HCT116 (cell line): ENCODE data around the gene SVBP. TPM values are rescaled to one million over a fixed set of nuclear protein-coding genes. Genes with fewer than 3 reads are reported as not detected.

ENCODE experiments used
- ATAC-seq: fragments of 200-7000 bp; cut with Tn5 transposase; 2 replicates; pipeline ENCODE4 v1.9.1; 2020; ENCODE audit warnings: mild to moderate bottlenecking, moderate library complexity
- BruUV-seq: library from RNA; stranded (reverse); fragments of 400-500 nt; replicated peaks from 2 replicates; lab custom pipeline; 2021; lab: Mats Ljungman, UMichigan
- CTCF ChIA-PET: fragments of 300-600 bp; sonication (Branson Sonifier 250); formaldehyde crosslinking; loops from one replicate; lab custom pipeline; 2021; ENCODE audit warnings: antibody characterized with exemption; lab: Charles Lee
- POLR2A ChIA-PET: fragments of 300-600, 350-600 bp; sonication (Branson Sonifier 250); formaldehyde crosslinking; loops from one replicate; lab custom pipeline; 2021; ENCODE audit warnings: antibody characterized with exemption; lab: Charles Lee
- RAD21 ChIA-PET, 2 experiments: fragments of 300-600 bp; sonication (Branson Sonifier 250); formaldehyde crosslinking; loops; one replicate each; lab custom pipeline; 2023; ENCODE audit warnings: low total read pairs in 2 of 2; ENCODE audit not compliant: uncharacterized antibody in 2 of 2, unreplicated experiment in 2 of 2, low non-redundant PET in 1 of 2; lab: Charles Lee
- DNase-seq: peaks from one replicate; pipeline ENCODE4 v3.0.0-alpha.2; 2010; ENCODE audit warnings: low read depth, low spot score
- H2AFZ ChIP-seq: fragments of 200-600 bp; shearing (Covaris generic), sonication (generic); 2 replicates; pipeline ENCODE4 v1.6.1; 2017; ENCODE audit warnings: low read depth, mixed run types, mixed read lengths, antibody characterized with exemption, low read length; ENCODE audit not compliant: poor library complexity, severe bottlenecking
- H3K27ac ChIP-seq: 2 replicates; pipeline ENCODE4 v1.5.1; 2012; ENCODE audit warnings: low read depth, low read length
- H3K27me3 ChIP-seq: fragments of 200-600 bp; sonication (generic); 2 replicates; pipeline ENCODE4 v1.6.1; 2016; ENCODE audit warnings: mixed run types, low read length, mixed read lengths; ENCODE audit not compliant: insufficient read depth
- H3K36me3 ChIP-seq, 2 experiments: fragments of 200-500 bp in 1 of 2; fragments of 200-600 bp in 1 of 2; sonication (Bioruptor generic) in 1 of 2; sonication (generic) in 1 of 2; 2 replicates each; pipeline versions ENCODE4 v1.5.1 to v1.6.1; 2014 to 2016; ENCODE audit warnings: low read length in 2 of 2, inconsistent platforms in 1 of 2, mixed read lengths in 1 of 2, mixed run types in 1 of 2; ENCODE audit not compliant: insufficient read depth in 2 of 2, control insufficient read depth in 1 of 2
- H3K4me1 ChIP-seq, 2 experiments: fragments of 200-600 bp in 1 of 2; sonication (generic) in 1 of 2; 2 replicates each; pipeline versions ENCODE4 v1.5.1 to v1.6.1; 2012 to 2017; ENCODE audit warnings: low read length in 2 of 2, inconsistent platforms in 1 of 2, mild to moderate bottlenecking in 1 of 2, mixed read lengths in 1 of 2, mixed run types in 1 of 2, moderate library complexity in 1 of 2; ENCODE audit not compliant: insufficient read depth in 2 of 2, control insufficient read depth in 1 of 2
- H3K4me2 ChIP-seq: fragments of 200-600 bp; sonication (generic); 2 replicates; pipeline ENCODE4 v1.6.1; 2017; ENCODE audit warnings: mixed run types, low read length, mixed read lengths
- H3K4me3 ChIP-seq, 2 experiments: fragments of 200-600 bp in 1 of 2; sonication (generic) in 1 of 2; replicated peaks in 1 of 2; 2 replicates each; pipeline ENCODE4 v1.5.1; 2011 to 2016; ENCODE audit warnings: low read length in 2 of 2, control low read depth in 1 of 2, low read depth in 1 of 2, mild to moderate bottlenecking in 1 of 2, mixed read lengths in 1 of 2, mixed run types in 1 of 2
- H3K79me2 ChIP-seq: fragments of 200-600 bp; sonication (generic); 2 replicates; pipeline ENCODE4 v1.6.1; 2017; ENCODE audit warnings: mild to moderate bottlenecking, mixed run types, low read length, moderate library complexity, mixed read lengths; ENCODE audit not compliant: insufficient read depth
- H3K9ac ChIP-seq: fragments of 200-600 bp; sonication (generic); 2 replicates; pipeline ENCODE4 v1.6.1; 2016; ENCODE audit warnings: low read length, mixed read lengths
- H3K9me2 ChIP-seq: fragments of 200-600 bp; sonication (generic), shearing (Covaris generic); 2 replicates; pipeline ENCODE4 v1.6.1; 2017; ENCODE audit warnings: mixed run types, mild to moderate bottlenecking, moderate library complexity; ENCODE audit not compliant: insufficient read depth
- H3K9me3 ChIP-seq, 2 experiments: fragments of 200-500 bp in 1 of 2; fragments of 200-600 bp in 1 of 2; sonication (Bioruptor generic) in 1 of 2; sonication (generic) in 1 of 2; 2 replicates each; pipeline ENCODE4 v1.6.1; 2014 to 2017; ENCODE audit warnings: low read length in 2 of 2, mixed read lengths in 2 of 2, inconsistent platforms in 1 of 2, low read depth in 1 of 2, mild to moderate bottlenecking in 1 of 2, mixed run types in 1 of 2, moderate library complexity in 1 of 2; ENCODE audit not compliant: control insufficient read depth in 1 of 2, insufficient read depth in 1 of 2
- H4K20me1 ChIP-seq: fragments of 200-600 bp; sonication (generic), shearing (Covaris generic); 2 replicates; pipeline ENCODE4 v1.6.1; 2017; ENCODE audit warnings: mixed run types, mild to moderate bottlenecking, moderate library complexity; ENCODE audit not compliant: insufficient read depth
- CBX3 ChIP-seq: IDR thresholded peaks from 2 replicates; pipeline ENCODE4 v1.6.1; 2012; ENCODE audit warnings: low read depth
- CEBPB ChIP-seq: IDR thresholded peaks from 2 replicates; pipeline ENCODE4 v1.6.1; 2012; ENCODE audit warnings: low read depth
- CTCF ChIP-seq, 3 experiments: fragments of 200-600 bp in 1 of 3; sonication (generic) in 1 of 3; IDR thresholded peaks in 2 of 3; conservative IDR thresholded peaks in 1 of 3; 2 replicates each; pipeline ENCODE4 v1.5.1; 2012 to 2017; ENCODE audit warnings: low read depth in 2 of 3, low read length in 2 of 3, antibody characterized with exemption in 1 of 3, borderline replicate concordance in 1 of 3, control low read depth in 1 of 3, mild to moderate bottlenecking in 1 of 3, mixed read lengths in 1 of 3, mixed run types in 1 of 3, moderate library complexity in 1 of 3; ENCODE audit not compliant: insufficient read depth in 1 of 3
- EGR1 ChIP-seq: IDR thresholded peaks from 2 replicates; pipeline ENCODE4 v1.6.1; 2012; ENCODE audit warnings: low read depth
- FOSL1 ChIP-seq: IDR thresholded peaks from 2 replicates; pipeline ENCODE4 v1.6.1; 2012; ENCODE audit warnings: low read depth
- JUND ChIP-seq: IDR thresholded peaks from 2 replicates; pipeline ENCODE4 v1.6.1; 2012
- MAX ChIP-seq: IDR thresholded peaks from 2 replicates; pipeline ENCODE4 v1.6.1; 2012
- RAD21 ChIP-seq: IDR thresholded peaks from 2 replicates; pipeline ENCODE4 v1.6.1; 2012; ENCODE audit warnings: low read depth, mild to moderate bottlenecking
- SIN3A ChIP-seq: IDR thresholded peaks from 2 replicates; pipeline ENCODE4 v1.6.1; 2012; ENCODE audit warnings: low read depth
- TCF7L2 ChIP-seq: IDR thresholded peaks from 2 replicates; pipeline ENCODE4 v1.7.0; 2011; ENCODE audit warnings: borderline replicate concordance, inconsistent platforms; ENCODE audit not compliant: insufficient read depth, insufficient read length; ENCODE audit errors: extremely low read depth
- ZNF274 ChIP-seq: fragments of 200-500 bp; sonication (Bioruptor generic); IDR thresholded peaks from 2 replicates; pipeline ENCODE4 v1.6.1; 2014; ENCODE audit warnings: mild to moderate bottlenecking, low read depth, low read length, inconsistent platforms
- intact Hi-C: fragments of 100-400 bp; cut with micrococcal nuclease; formaldehyde crosslinking; loops from 2 replicates; pipeline ENCODE4 v1.10.0; 2022
- total RNA-seq: library from RNA; stranded (reverse); gene quantifications from one replicate; pipeline ENCODE4 v1.2.1, GENCODE V29; 2021; ENCODE audit not compliant: unreplicated experiment

SVBP gene
- total RNA-seq, 1 experiment from 2014 or later, result 14.4 TPM

DNA sequence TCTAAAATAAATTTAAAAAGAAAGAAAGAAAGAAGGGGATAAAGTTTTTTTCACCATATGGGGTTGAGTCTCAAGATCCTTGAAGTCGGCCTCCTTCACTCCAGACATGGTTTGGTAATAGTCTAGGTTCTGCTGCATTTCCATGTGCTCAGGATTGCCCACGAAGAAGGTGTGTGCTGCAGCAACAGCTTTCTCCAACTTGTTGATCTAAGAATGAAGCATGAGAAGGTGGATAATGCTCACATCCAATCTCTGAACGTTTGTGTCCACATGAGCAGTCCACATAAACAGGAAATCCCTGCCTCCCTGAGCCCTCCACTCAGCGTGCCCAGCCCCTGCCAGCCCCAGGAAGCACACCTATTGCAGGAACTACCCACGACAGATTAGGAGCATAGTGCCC is 54.9 kb downstream of the SVBP start (continued):
- TF ChIP-seq MAX (no peak), ZNF274 (no peak), JUND (no peak), FOSL1 (no peak), TCF7L2 (no peak)

GRCh38 chr1:42761567-42761966 is 55.6 kb downstream of the SVBP start:
- no peaks in the 10 kb centered on the region for H3K9me3 ChIP-seq
- no TSS peak for BruUV-seq
- H3K4me3 ChIP-seq, result no peak overlapping the region
- ChIA-PET RAD21 (no interaction called here), CTCF (no interaction called here), POLR2A (no interaction called here)
- no peaks in the 10 kb centered on the region for H3K9me2 ChIP-seq
- DNase-seq (no peak), ATAC-seq (no peak)
- intact Hi-C loops, result loop anchor here (10.0 kb wide), 1 partner anchor 1417 kb away; no protein-coding TSS in a partner anchor
- H3K9ac ChIP-seq, result no peak overlapping the region
- H2AFZ ChIP-seq, result no peak overlapping the region
- H3K27me3 ChIP-seq, result no peaks in the 10 kb centered on the region
- H3K27ac ChIP-seq, result no peak overlapping the region
- H3K4me2 ChIP-seq, result no peak overlapping the region
- peaks cover 5 to 16% of the 10 kb centered on the region in 2 experiments; a peak in 3 of 4 replicates for H3K4me1 ChIP-seq
- peaks cover 0 to 7% of the 10 kb centered on the region in 2 experiments; a peak in 2 of 4 replicates for H3K36me3 ChIP-seq
- TF ChIP-seq SIN3A, result no peak
- no peak for TF ChIP-seq ZNF274
- no peak for TF ChIP-seq EGR1
- TF ChIP-seq CEBPB, result no peak
- H3K79me2 ChIP-seq, result peaks cover 10% of the 10 kb centered on the region
- no peaks in the 10 kb centered on the region; the same call in 1 of the 2 replicates for H4K20me1 ChIP-seq

GRCh38 chr1:42759114-42759513 is 58.1 kb downstream of the SVBP start:
- peak; percentile 78 for ATAC-seq
- BruUV-seq, result no TSS peak
- Histone ChIP-seq H3K27me3 (no peaks in the 10 kb centered on the region), H3K4me1 (0 out of 4 replicates have a peak, but pooled peaks cover 0 to 5% of the 10 kb centered on the region in 2 experiments), H2AFZ (no peak overlapping the region), H3K4me3 (no peak overlapping the region), H3K4me2 (no peak overlapping the region), H4K20me1 (no peaks in the 10 kb centered on the region), H3K27ac (no peak overlapping the region), H3K9me3 (no peaks in the 10 kb centered on the region), H3K36me3 (peaks cover 8 to 28% of the 10 kb centered on the region in 2 experiments; a peak in 3 of 4 replicates), H3K79me2 (no peaks in the 10 kb centered on the region), H3K9ac (no peak overlapping the region), H3K9me2 (no peaks in the 10 kb centered on the region)
- no peak for DNase-seq
- intact Hi-C loops, result no loop called here
- POLR2A ChIA-PET, result interaction anchor here (1.2 kb wide), 1 partner anchor 77 kb away, joined by 3 read pairs; the partner anchor contains the start of gene YBX1
- CTCF ChIA-PET, result interaction anchor here (1.1 to 4.0 kb wide), 4 partner anchors 8 to 415 kb away, joined by 3 to 23 read pairs (median 8); partner anchors contain the start of genes C1orf50 and P3H1
- RAD21 ChIA-PET, result no interaction called here
- TF ChIP-seq CBX3 (no peak), CTCF (IDR thresholded peaks at IDR 0.05 in 2 of 3, conservative IDR thresholded peaks at IDR 0.05 in 1 of 3; ENCODE audit: borderline replicate concordance in 1 of 3, insufficient read depth in 1 of 3, low read depth in 2 of 3, low read length in 2 of 3) (0 out of 6 replicates have a peak, but pooled peaks of 2 of the 3 experiments have one; percentile 6 to 15), RAD21 (peak; percentile 30; the same call in 1 of the 2 replicates)
